BE2C (cell line): Measurements from ENCODE around the gene KCNT2.
A peak's percentile ranks its signal among the peaks of the same experiment; 100 is the strongest.

Source experiments
- DNase-seq: peaks from one replicate; pipeline ENCODE4 v3.0.0-alpha.2; 2020
- H3K27me3 ChIP-seq: fragments of 250-450 bp; sonication (Bioruptor Pico); 2 replicates; pipeline ENCODE4 v1.5.1; 2020; ENCODE audit warnings: mild to moderate bottlenecking
- H3K36me3 ChIP-seq: fragments of 250-450 bp; sonication (Bioruptor Pico); 2 replicates; pipeline ENCODE4 v1.5.1; 2020; ENCODE audit warnings: mild to moderate bottlenecking
- H3K4me1 ChIP-seq: fragments of 250-450 bp; sonication (Bioruptor Pico); 2 replicates; pipeline ENCODE4 v1.5.1; 2020
- H3K4me3 ChIP-seq: 2 replicates; pipeline ENCODE4 v1.5.1; 2011; ENCODE audit warnings: low read depth, low read length
- H3K9me3 ChIP-seq: fragments of 250-450 bp; sonication (Bioruptor Pico); 2 replicates; pipeline ENCODE4 v1.5.1; 2020
- CTCF ChIP-seq: IDR thresholded peaks from 2 replicates; pipeline ENCODE4 v1.5.1; 2012; ENCODE audit warnings: mild to moderate bottlenecking, low read depth, low read length

The KCNT2 gene

GRCh38 chr1:196603651-196604050 is 4.6 kb downstream of the KCNT2 start:
- no peaks in the 10 kb centered on the region for H3K4me1 ChIP-seq
- DNase-seq = no peak
- no peak for TF ChIP-seq CTCF
- no peak overlapping the region for H3K4me3 ChIP-seq
- H3K9me3 ChIP-seq = no peaks in the 10 kb centered on the region
- no peaks in the 10 kb centered on the region for H3K27me3 ChIP-seq
- H3K36me3 ChIP-seq = no peaks in the 10 kb centered on the region

GRCh38 chr1:196598942-196599748 is 9.1 kb downstream of the KCNT2 start:
- no peaks in the 10 kb centered on the region; the same call in 1 of the 2 replicates for H3K36me3 ChIP-seq
- H3K4me3 ChIP-seq = no peak overlapping the region
- H3K9me3 ChIP-seq = no peaks in the 10 kb centered on the region
- no peaks in the 10 kb centered on the region for H3K27me3 ChIP-seq
- no peak for DNase-seq
- H3K4me1 ChIP-seq = no peaks in the 10 kb centered on the region
- TF ChIP-seq CTCF = peak; percentile 30

- Histone ChIP-seq H3K36me3 (no peaks in the 10 kb centered on the region; the same call in 1 of the 2 replicates), H3K4me1 (no peaks in the 10 kb centered on the region), H3K9me3 (no peaks in the 10 kb centered on the region), H3K4me3 (no peak overlapping the region), H3K27me3 (no peaks in the 10 kb centered on the region)
- no peak for DNase-seq
- no peak for TF ChIP-seq CTCF
Measured at GRCh38 chr1:196594700-196595099, 13.5 kb downstream of the KCNT2 start.

- Histone ChIP-seq H3K9me3 (no peaks in the 10 kb centered on the region), H3K36me3 (no peaks in the 10 kb centered on the region; the same call in 1 of the 2 replicates), H3K4me1 (no peaks in the 10 kb centered on the region), H3K4me3 (no peak overlapping the region), H3K27me3 (no peaks in the 10 kb centered on the region)
- no peak for DNase-seq
- TF ChIP-seq CTCF = no peak
Measured at GRCh38 chr1:196593955-196594354, 14.3 kb downstream of the KCNT2 start.

- no peak overlapping the region for H3K4me3 ChIP-seq
- H3K36me3 ChIP-seq = no peaks in the 10 kb centered on the region; the same call in 1 of the 2 replicates
- H3K9me3 ChIP-seq = no peaks in the 10 kb centered on the region
- 0 out of 2 replicates have a peak, but pooled peaks cover 4% of the 10 kb centered on the region for H3K4me1 ChIP-seq
- no peaks in the 10 kb centered on the region for H3K27me3 ChIP-seq
- DNase-seq = no peak
- no peak for TF ChIP-seq CTCF
Measured at GRCh38 chr1:196590959-196591358, 17.3 kb downstream of the KCNT2 start.

- no peaks in the 10 kb centered on the region for H3K27me3 ChIP-seq
- DNase-seq = no peak
- H3K9me3 ChIP-seq = no peaks in the 10 kb centered on the region
- no peak for TF ChIP-seq CTCF
- H3K36me3 ChIP-seq = no peaks in the 10 kb centered on the region; the same call in 1 of the 2 replicates
- no peak overlapping the region for H3K4me3 ChIP-seq
- H3K4me1 ChIP-seq = 0 out of 2 replicates have a peak, but pooled peaks cover 4% of the 10 kb centered on the region
Measured at GRCh38 chr1:196590012-196590708, 18.1 kb downstream of the KCNT2 start.
